H9 (cell line): ENCODE data around the gene EBP. TPM values are rescaled to one million over a fixed set of nuclear protein-coding genes. Genes with fewer than 3 reads are reported as not detected.

Source experiments
- DNase-seq: peaks from one replicate; pipeline ENCODE4 v3.0.0-alpha.2; 2017
- H2AFZ ChIP-seq: one replicate; pipeline ENCODE4 v1.6.1; 2013; ENCODE audit warnings: mild to moderate bottlenecking, low read length, control low read depth, moderate library complexity
- H2AK5ac ChIP-seq: 2 replicates; pipeline ENCODE4 v1.6.1; 2013; ENCODE audit warnings: low read length, control low read depth, mixed read lengths; ENCODE audit not compliant: insufficient read length
- H2BK120ac ChIP-seq: one replicate; pipeline ENCODE4 v1.6.1; 2013; ENCODE audit warnings: low read depth, mild to moderate bottlenecking, low read length, control low read depth, inconsistent platforms; ENCODE audit not compliant: poor library complexity, severe bottlenecking
- H2BK12ac ChIP-seq: 2 replicates; pipeline ENCODE4 v1.6.1; 2013; ENCODE audit warnings: low read length, control low read depth, mixed read lengths, low read depth; ENCODE audit not compliant: insufficient read length
- H2BK15ac ChIP-seq: 2 replicates; pipeline ENCODE4 v1.6.1; 2013; ENCODE audit warnings: low read depth, low read length, control low read depth
- H2BK20ac ChIP-seq: one replicate; pipeline ENCODE4 v1.6.1; 2013; ENCODE audit warnings: low read depth, mild to moderate bottlenecking, low read length, control low read depth, inconsistent platforms; ENCODE audit not compliant: poor library complexity, severe bottlenecking
- H2BK5ac ChIP-seq: 2 replicates; pipeline ENCODE4 v1.6.1; 2013; ENCODE audit warnings: low read length, control low read depth, mixed read lengths; ENCODE audit not compliant: insufficient read length
- H3K14ac ChIP-seq: 2 replicates; pipeline ENCODE4 v1.6.1; 2013; ENCODE audit warnings: low read length, control low read depth; ENCODE audit not compliant: insufficient read depth
- H3K18ac ChIP-seq: 2 replicates; pipeline ENCODE4 v1.6.1; 2013; ENCODE audit warnings: low read depth, mild to moderate bottlenecking, mixed read lengths, low read length, control low read depth; ENCODE audit not compliant: insufficient read length
- H3K23ac ChIP-seq: 2 replicates; pipeline ENCODE4 v1.6.1; 2013; ENCODE audit warnings: low read length, control low read depth, mixed read lengths, low read depth; ENCODE audit not compliant: insufficient read length
- H3K23me2 ChIP-seq: 2 replicates; pipeline ENCODE4 v1.6.1; 2013; ENCODE audit warnings: low read depth, mild to moderate bottlenecking, mixed read lengths, low read length, control low read depth; ENCODE audit not compliant: insufficient read length, poor library complexity, severe bottlenecking
- H3K27ac ChIP-seq: 2 replicates; pipeline ENCODE4 v1.5.1; 2013; ENCODE audit warnings: low read length, control low read depth, mixed read lengths, low read depth; ENCODE audit not compliant: insufficient read length
- H3K27me3 ChIP-seq: 2 replicates; pipeline ENCODE4 v1.6.1; 2013; ENCODE audit warnings: low read length, control low read depth, inconsistent platforms; ENCODE audit not compliant: insufficient read depth
- H3K4ac ChIP-seq: 2 replicates; pipeline ENCODE4 v1.6.1; 2013; ENCODE audit warnings: low read depth, mild to moderate bottlenecking, control low read depth, inconsistent platforms, low read length, moderate library complexity
- H3K4me1 ChIP-seq: 2 replicates; pipeline ENCODE4 v1.6.1; 2013; ENCODE audit warnings: low read length, control low read depth, inconsistent platforms; ENCODE audit not compliant: insufficient read depth
- H3K4me2 ChIP-seq: 2 replicates; pipeline ENCODE4 v1.6.1; 2013; ENCODE audit warnings: low read length, control low read depth, mixed read lengths; ENCODE audit not compliant: insufficient read length, insufficient read depth
- H3K56ac ChIP-seq: 2 replicates; pipeline ENCODE4 v1.6.1; 2013; ENCODE audit warnings: low read depth, mild to moderate bottlenecking, mixed read lengths, low read length, control low read depth; ENCODE audit not compliant: insufficient read length
- H3K79me1 ChIP-seq: 2 replicates; pipeline ENCODE4 v1.6.1; 2013; ENCODE audit warnings: low read depth, mild to moderate bottlenecking, moderate library complexity, low read length, control low read depth, inconsistent platforms; ENCODE audit not compliant: insufficient read depth, poor library complexity, severe bottlenecking
- H3K79me2 ChIP-seq: 2 replicates; pipeline ENCODE4 v1.6.1; 2013; ENCODE audit warnings: low read length, control low read depth, inconsistent platforms; ENCODE audit not compliant: insufficient read depth
- H3K9ac ChIP-seq: 2 replicates; pipeline ENCODE4 v1.6.1; 2013; ENCODE audit warnings: low read length, control low read depth, mixed read lengths; ENCODE audit not compliant: insufficient read length; ENCODE audit errors: extremely low read depth
- H3K9me3 ChIP-seq: one replicate; pipeline ENCODE4 v1.6.1; 2013; ENCODE audit warnings: low read depth, low read length, inconsistent platforms; ENCODE audit not compliant: control insufficient read depth
- H3T11ph ChIP-seq: one replicate; pipeline ENCODE4 v1.6.1; 2013; ENCODE audit warnings: mild to moderate bottlenecking, low read length, control low read depth, inconsistent platforms
- H4K20me1 ChIP-seq: one replicate; pipeline ENCODE4 v1.6.1; 2013; ENCODE audit not compliant: control insufficient read depth, insufficient read length, insufficient read depth
- H4K5ac ChIP-seq: 2 replicates; pipeline ENCODE4 v1.6.1; 2013; ENCODE audit warnings: low read depth, mild to moderate bottlenecking, mixed read lengths, low read length, control low read depth; ENCODE audit not compliant: insufficient read length
- H4K8ac ChIP-seq: replicated peaks from 2 replicates; pipeline ENCODE4 v1.6.1; 2013; ENCODE audit warnings: low read length, control low read depth, mixed read lengths, low read depth; ENCODE audit not compliant: insufficient read length
- H4K91ac ChIP-seq: 2 replicates; pipeline ENCODE4 v1.6.1; 2013; ENCODE audit warnings: low read depth, mild to moderate bottlenecking, moderate library complexity, mixed read lengths, low read length, control low read depth; ENCODE audit not compliant: insufficient read length
- H3K27ac Mint-ChIP-seq, 3 experiments: 2 replicates in 2 of 3; 3 replicates in 1 of 3; pipeline ENCODE4 v1.8.0; 2020 to 2021; ENCODE audit warnings: mixed read lengths in 3 of 3, mild to moderate bottlenecking in 1 of 3, moderate library complexity in 1 of 3
- H3K27me3 Mint-ChIP-seq: 2 replicates; pipeline ENCODE4 v1.8.0; 2021; ENCODE audit warnings: low read depth, mild to moderate bottlenecking, moderate library complexity, mixed read lengths
- H3K36me3 Mint-ChIP-seq, 3 experiments: 2 replicates in 2 of 3; 3 replicates in 1 of 3; pipeline ENCODE4 v1.8.0; 2020 to 2021; ENCODE audit warnings: low read depth in 3 of 3, mixed read lengths in 3 of 3; ENCODE audit not compliant: insufficient read depth in 1 of 3
- H3K4me1 Mint-ChIP-seq, 2 experiments: 2 replicates each; pipeline ENCODE4 v1.8.0; 2020; ENCODE audit warnings: mixed read lengths in 2 of 2
- H3K4me3 Mint-ChIP-seq, 2 experiments: 2 replicates in 1 of 2; 3 replicates in 1 of 2; pipeline ENCODE4 v1.8.0; 2020 to 2021; ENCODE audit warnings: mild to moderate bottlenecking in 2 of 2, mixed read lengths in 2 of 2, moderate library complexity in 1 of 2
- H3K9me3 Mint-ChIP-seq, 2 experiments: 2 replicates in 1 of 2; 3 replicates in 1 of 2; pipeline ENCODE4 v1.8.0; 2020; ENCODE audit warnings: mild to moderate bottlenecking in 2 of 2, mixed read lengths in 2 of 2, moderate library complexity in 1 of 2
- CTCF ChIP-seq: fragments of 200-600 bp; sonication (generic); conservative IDR thresholded peaks from 3 replicates; pipeline ENCODE4 v1.8.0; 2021; ENCODE audit warnings: antibody characterized with exemption, mild to moderate bottlenecking
- WGBS: extraction: QIAGEN DNeasy Blood & Tissue Kit; methylation state at CpG from one replicate; pipeline ENCODE4 v1.1.7; 2013; ENCODE audit warnings: missing lambda C conversion rate, low lambda C conversion rate, mixed read lengths; ENCODE audit not compliant: insufficient read length; ENCODE audit errors: extremely low coverage; 5-methylcytosine and 5-hydroxymethylcytosine counted together
- total RNA-seq: library from RNA; stranded (reverse); gene quantifications from 2 replicates; pipeline ENCODE4 v1.2.1, GENCODE V29; 2021

Gene EBP
- total RNA-seq, 1 experiment from 2014 or later, result 117 TPM

DNA sequence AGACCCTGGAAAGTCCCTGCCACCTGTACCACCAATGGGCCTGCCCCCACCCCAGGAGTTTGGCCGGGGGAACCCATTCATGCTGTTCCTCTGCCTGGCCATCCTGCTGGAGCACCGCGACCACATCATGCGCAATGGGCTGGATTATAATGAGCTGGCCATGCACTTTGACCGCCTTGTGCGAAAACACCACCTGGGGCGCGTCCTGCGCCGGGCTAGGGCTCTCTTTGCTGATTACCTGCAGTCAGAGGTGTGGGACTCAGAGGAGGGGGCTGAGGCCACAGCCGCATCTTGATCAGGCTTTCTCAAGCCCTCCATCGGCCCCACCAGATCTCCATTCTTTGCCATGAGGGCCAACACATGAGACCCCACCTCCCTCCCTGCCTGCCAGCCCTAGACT, 39.1 kb downstream of the EBP start:
- Histone ChIP-seq H3T11ph (no peak overlapping the region), H2AK5ac (no peak overlapping the region), H2BK12ac (no peak overlapping the region), H3K27ac (no peak overlapping the region), H3K79me2 (no peaks in the 10 kb centered on the region), H4K20me1 (no peaks in the 10 kb centered on the region), H3K56ac (no peak overlapping the region), H3K23me2 (no peaks in the 10 kb centered on the region), H3K27me3 (no peaks in the 10 kb centered on the region), H2BK120ac (no peak overlapping the region), H3K9me3 (peaks cover 33% of the 10 kb centered on the region), H4K5ac (no peak overlapping the region), H3K18ac (no peak overlapping the region), H3K4me2 (no peak overlapping the region), H2BK5ac (no peak overlapping the region), H2AFZ (no peak overlapping the region), H2BK20ac (no peak overlapping the region), H3K4me1 (no peaks in the 10 kb centered on the region), H4K91ac (no peak overlapping the region), H3K14ac (no peak overlapping the region), H3K9ac (no peak overlapping the region), H3K79me1 (no peaks in the 10 kb centered on the region), H2BK15ac (no peak overlapping the region), H3K23ac (no peak overlapping the region), H4K8ac (no peak overlapping the region), H3K4ac (no peak overlapping the region)
- peaks cover 6 to 49% (median 32%) of the 10 kb centered on the region in 3 experiments; a peak in 6 of 7 replicates for H3K36me3 Mint-ChIP-seq
- H3K4me1 Mint-ChIP-seq, result no peaks in the 10 kb centered on the region
- no peak overlapping the region for H3K27ac Mint-ChIP-seq
- no peak for DNase-seq
- peaks cover 68 to 75% of the 10 kb centered on the region in 2 experiments for H3K9me3 Mint-ChIP-seq
- H3K4me3 Mint-ChIP-seq, result no peak overlapping the region; a peak in 1 of 5 replicates
- WGBS, result no CpG with 5 or more reads among the region's 12 CpGs
- H3K27me3 Mint-ChIP-seq, result no peaks in the 10 kb centered on the region
- TF ChIP-seq CTCF, result no peak
